ENCODE data around the gene SPG11.

Gene SPG11

DNA sequence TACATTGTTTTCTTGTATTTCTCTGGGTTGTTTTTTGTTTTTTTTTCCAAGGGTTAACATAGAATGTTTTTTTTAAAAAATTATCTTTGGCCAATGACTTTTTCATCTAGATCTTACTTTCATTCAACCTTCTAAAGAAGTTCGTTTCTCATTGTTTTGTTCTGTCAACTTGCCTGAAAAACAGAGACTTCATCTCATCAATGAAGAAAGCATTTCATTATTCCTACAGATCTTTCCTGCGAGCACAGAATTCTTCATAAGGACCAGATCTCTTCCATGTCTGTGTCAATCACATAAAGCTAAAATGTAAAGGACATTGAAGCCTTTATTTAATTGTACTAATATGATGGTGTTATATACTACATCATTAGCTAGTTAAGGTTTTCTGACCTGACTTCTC lies 136.2 kb downstream of the SPG11 start:
- H3K4me3 ChIP-seq (ENCODE audit: low read depth, low read length) = no peak overlapping the region
- DNase-seq (ENCODE audit: low read depth) = no peak
- TF ChIP-seq, protein P1, sequence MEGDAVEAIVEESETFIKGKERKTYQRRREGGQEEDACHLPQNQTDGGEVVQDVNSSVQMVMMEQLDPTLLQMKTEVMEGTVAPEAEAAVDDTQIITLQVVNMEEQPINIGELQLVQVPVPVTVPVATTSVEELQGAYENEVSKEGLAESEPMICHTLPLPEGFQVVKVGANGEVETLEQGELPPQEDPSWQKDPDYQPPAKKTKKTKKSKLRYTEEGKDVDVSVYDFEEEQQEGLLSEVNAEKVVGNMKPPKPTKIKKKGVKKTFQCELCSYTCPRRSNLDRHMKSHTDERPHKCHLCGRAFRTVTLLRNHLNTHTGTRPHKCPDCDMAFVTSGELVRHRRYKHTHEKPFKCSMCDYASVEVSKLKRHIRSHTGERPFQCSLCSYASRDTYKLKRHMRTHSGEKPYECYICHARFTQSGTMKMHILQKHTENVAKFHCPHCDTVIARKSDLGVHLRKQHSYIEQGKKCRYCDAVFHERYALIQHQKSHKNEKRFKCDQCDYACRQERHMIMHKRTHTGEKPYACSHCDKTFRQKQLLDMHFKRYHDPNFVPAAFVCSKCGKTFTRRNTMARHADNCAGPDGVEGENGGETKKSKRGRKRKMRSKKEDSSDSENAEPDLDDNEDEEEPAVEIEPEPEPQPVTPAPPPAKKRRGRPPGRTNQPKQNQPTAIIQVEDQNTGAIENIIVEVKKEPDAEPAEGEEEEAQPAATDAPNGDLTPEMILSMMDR (IDR thresholded peaks at IDR 0.05; ENCODE audit: insufficient read depth, low read depth, low read length, missing control alignments) = no peak

DNA sequence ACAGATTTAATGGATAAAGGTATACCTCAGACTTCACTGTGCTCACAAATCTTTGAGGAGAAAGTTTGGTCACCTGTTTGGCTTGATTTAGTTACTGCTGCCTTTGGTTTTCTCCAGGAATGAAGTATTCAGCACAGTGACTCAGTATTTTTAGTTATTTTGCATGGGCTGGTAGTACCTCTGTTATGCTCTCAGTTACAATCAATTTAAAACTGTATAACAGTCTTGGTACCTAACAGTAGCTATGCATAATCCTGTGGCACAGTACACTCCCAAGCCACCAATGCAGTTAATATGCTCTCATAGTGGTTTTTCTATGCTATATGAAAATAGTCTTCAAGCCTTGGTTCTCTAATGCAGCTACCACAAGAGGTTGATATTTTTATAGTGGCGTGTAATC lies 138.4 kb downstream of the SPG11 start:
- DNase-seq (ENCODE audit: low read depth) = no peak
- H3K4me3 ChIP-seq (ENCODE audit: low read depth, low read length) = no peak overlapping the region
- TF ChIP-seq, protein P1 (IDR thresholded peaks at IDR 0.05; ENCODE audit: insufficient read depth, low read depth, low read length, missing control alignments) = no peak

DNA sequence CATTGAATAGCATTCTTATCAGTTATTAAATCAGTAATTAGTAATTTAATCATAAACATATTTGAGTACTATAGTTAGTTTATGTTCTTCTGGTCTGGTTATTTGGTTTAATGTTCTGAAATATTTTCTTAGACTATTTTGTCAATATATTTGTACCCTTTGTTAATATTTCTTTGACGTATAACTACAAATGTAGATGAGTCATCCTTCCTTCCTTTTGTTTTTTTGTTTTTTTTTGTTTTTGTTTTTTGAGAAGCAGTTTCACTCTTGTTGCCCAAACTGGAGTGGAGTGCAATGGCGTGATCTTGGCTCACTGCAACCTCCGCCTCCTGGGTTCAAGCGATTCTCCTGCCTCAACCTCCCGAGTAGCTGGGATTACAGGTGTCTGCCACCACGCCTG lies 143.9 kb downstream of the SPG11 start:
- TF ChIP-seq, protein P1 (IDR thresholded peaks at IDR 0.05; ENCODE audit: insufficient read depth, low read depth, low read length, missing control alignments) = no peak
- no peak for DNase-seq (ENCODE audit: low read depth)
- no peak overlapping the region for H3K4me3 ChIP-seq (ENCODE audit: low read depth, low read length)

DNA sequence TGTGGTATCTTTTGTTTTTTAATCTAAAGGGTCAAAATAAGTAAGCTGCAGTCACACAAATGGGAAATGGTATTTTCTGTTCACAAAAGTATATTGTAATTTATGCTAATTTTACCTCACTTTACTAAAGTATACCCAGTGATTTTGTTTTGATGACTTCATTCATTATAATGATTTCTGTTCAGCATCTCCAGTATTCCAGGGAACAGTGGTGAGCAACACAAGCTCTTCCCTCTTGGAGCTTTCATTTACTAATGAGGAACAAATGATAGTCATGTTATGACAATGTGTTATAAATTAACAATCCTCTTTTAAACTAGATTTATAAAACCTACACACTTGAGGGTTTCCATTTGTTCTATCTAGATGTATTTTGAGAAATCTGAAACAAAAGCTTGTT lies 147.0 kb downstream of the SPG11 start:
- TF ChIP-seq, protein P1 (IDR thresholded peaks at IDR 0.05; ENCODE audit: insufficient read depth, low read depth, low read length, missing control alignments) = no peak
- H3K4me3 ChIP-seq (ENCODE audit: low read depth, low read length) = no peak overlapping the region
- no peak for DNase-seq (ENCODE audit: low read depth)

All from GM12865 (cell line).